ENCODE data around the gene GTF2F1. TPM values are rescaled to one million over a fixed set of nuclear protein-coding genes. Genes with fewer than 3 reads are reported as not detected.

Gene GTF2F1
- total RNA-seq, 4 donors from 2014 or later = 28.5 to 50.3 (median 38.6) TPM

DNA sequence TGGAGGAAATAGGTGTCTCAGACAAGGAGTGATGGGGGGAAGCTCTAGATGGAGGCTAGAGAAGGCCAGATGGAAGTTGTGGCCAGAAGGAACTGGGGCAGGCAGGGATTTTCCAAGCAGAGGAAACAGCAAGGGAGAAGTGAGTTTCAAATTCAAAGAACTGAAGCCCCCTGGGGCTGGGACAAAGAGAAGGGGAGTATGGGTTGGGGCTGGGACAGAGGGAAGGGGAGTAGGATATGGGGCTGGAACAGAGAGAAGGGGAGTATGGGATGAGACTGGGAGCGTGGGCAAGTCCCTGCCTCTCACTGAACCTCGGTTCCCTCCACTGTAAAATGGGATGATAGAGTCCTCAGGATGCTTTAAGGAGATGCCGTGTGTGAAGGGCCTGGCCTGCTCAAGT, 1.9 kb upstream of the GTF2F1 start:
- TF ChIP-seq, protein P1, sequence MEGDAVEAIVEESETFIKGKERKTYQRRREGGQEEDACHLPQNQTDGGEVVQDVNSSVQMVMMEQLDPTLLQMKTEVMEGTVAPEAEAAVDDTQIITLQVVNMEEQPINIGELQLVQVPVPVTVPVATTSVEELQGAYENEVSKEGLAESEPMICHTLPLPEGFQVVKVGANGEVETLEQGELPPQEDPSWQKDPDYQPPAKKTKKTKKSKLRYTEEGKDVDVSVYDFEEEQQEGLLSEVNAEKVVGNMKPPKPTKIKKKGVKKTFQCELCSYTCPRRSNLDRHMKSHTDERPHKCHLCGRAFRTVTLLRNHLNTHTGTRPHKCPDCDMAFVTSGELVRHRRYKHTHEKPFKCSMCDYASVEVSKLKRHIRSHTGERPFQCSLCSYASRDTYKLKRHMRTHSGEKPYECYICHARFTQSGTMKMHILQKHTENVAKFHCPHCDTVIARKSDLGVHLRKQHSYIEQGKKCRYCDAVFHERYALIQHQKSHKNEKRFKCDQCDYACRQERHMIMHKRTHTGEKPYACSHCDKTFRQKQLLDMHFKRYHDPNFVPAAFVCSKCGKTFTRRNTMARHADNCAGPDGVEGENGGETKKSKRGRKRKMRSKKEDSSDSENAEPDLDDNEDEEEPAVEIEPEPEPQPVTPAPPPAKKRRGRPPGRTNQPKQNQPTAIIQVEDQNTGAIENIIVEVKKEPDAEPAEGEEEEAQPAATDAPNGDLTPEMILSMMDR (IDR thresholded peaks at IDR 0.05) = no peak
- ATAC-seq (ENCODE audit: low FRiP score) (no peak), DNase-seq (ENCODE audit: low spot score) (no peak)

- TF ChIP-seq, protein P1 (IDR thresholded peaks at IDR 0.05) = no peak
- DNase-seq (ENCODE audit: low spot score) (no peak), ATAC-seq (ENCODE audit: low FRiP score) (no peak)
Observed at GRCh38 chr19:6393983-6394412, 1.0 kb upstream of the GTF2F1 start.

- TF ChIP-seq, protein P1 (IDR thresholded peaks at IDR 0.05) = no peak
- no peak for ATAC-seq (ENCODE audit: low FRiP score)
- no peak for DNase-seq (ENCODE audit: low spot score)
Observed at GRCh38 chr19:6392221-6393073, 517 bp downstream of the GTF2F1 start.

GRCh38 chr19:6387372-6387771, 5.6 kb downstream of the GTF2F1 start:
- TF ChIP-seq, protein P1 (IDR thresholded peaks at IDR 0.05) = no peak
- no peak for ATAC-seq (ENCODE audit: low FRiP score)

DNA sequence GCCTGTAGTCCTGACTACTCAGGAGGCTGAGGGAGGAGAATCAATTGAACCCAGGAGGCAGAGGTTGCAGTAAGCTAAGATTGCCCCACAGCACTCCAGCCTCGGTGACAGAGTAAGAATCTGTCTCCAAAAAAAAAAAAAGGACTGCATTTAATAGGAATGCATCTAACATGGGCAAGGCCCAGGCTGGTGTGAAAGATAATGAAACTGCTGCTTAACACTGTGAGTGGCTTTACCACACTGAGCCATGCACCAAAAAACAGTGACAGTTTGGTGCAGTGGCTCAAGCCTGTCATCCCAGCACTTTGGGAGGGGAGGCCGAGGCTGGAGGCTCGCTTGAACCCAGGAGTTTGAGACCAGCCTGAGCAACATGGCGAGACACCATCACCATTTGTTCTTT, 8.6 kb downstream of the GTF2F1 start:
- TF ChIP-seq, protein P1 (IDR thresholded peaks at IDR 0.05) = no peak
- no peak for ATAC-seq (ENCODE audit: low FRiP score)
- DNase-seq (ENCODE audit: low spot score) = no peak

More at GRCh38 chr19:6387372-6387771, 5.6 kb downstream of the GTF2F1 start:
- DNase-seq (ENCODE audit: low spot score) = no peak

DNA sequence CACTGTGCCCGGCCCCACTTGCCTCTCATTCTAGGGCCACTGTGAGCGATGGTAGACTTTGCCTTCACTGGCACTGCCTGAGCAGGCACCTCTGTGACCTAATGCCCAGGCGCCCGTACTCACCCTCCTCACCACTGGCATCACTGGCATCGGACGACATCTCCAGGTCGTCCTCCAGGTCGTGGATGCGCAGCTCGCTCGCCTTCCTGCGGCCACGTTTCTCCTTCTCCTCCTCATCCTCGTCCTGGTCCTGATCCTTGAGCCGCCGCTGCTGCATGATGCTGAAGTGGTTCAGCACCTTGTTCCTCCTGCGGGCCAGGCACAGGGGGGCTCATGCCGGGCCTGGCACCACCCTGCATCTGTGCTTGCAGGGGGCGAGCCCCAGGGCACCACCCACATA, 9.8 kb downstream of the GTF2F1 start:
- DNase-seq (ENCODE audit: low spot score) (no peak), ATAC-seq (ENCODE audit: low FRiP score) (no peak)
- TF ChIP-seq, protein P1 (IDR thresholded peaks at IDR 0.05) = no peak
